GM18517 (cell line): ENCODE results near the gene ANKRD50.

Experiments
- ATAC-seq: cut with Tn5 transposase; IDR thresholded peaks from one replicate; pipeline ENCODE4 v1.9.1; 2021; ENCODE audit warnings: mild to moderate bottlenecking, moderate library complexity; ENCODE audit not compliant: unreplicated experiment

Gene ANKRD50

GRCh38 chr4:124712372-124713184 is at the start of gene ANKRD50:
TSS of gene ANKRD50 (minus strand) at chr4:124712732. CDS start at chr4:124710511, 2,221 bp downstream.
- ATAC-seq: peak; percentile 73

DNA sequence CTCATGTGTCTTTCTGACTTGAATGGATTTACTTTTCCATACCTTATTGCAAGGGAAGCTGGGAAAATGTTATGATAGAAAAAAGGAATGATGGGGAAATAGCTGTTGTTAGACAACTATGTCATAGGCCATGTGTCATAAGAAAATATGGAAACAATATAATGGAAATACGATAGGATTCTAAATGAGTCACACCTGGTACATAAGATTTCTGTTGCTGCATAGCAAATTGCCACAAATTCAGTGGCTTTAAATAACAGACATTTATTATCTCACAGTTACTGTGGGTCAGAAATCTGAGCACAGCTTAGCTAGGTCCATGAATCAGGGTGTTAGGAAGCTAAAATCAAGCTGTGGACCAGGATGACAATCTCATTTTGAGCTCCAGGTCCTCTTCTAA is 44.6 kb upstream of the ANKRD50 start:
- ATAC-seq: no peak

DNA sequence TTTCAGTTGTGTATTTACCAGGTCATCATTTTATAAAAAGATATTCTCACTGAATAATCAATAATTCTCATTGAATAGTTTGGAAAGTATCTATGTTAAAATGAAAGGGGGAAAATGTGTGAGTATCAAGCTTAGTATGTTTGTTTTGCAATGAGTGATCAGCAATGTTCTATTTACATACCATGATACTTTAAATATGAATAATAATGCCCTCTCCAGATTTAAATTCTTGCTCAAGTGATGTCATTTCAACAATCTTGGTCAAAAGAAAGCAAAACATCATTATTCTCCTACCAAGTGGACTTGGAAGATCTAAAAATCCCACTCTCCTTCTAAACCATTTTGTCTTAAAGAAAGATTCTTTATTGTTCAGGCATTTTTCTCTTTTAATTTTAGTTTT is 42.1 kb upstream of the ANKRD50 start:
- ATAC-seq: no peak

DNA sequence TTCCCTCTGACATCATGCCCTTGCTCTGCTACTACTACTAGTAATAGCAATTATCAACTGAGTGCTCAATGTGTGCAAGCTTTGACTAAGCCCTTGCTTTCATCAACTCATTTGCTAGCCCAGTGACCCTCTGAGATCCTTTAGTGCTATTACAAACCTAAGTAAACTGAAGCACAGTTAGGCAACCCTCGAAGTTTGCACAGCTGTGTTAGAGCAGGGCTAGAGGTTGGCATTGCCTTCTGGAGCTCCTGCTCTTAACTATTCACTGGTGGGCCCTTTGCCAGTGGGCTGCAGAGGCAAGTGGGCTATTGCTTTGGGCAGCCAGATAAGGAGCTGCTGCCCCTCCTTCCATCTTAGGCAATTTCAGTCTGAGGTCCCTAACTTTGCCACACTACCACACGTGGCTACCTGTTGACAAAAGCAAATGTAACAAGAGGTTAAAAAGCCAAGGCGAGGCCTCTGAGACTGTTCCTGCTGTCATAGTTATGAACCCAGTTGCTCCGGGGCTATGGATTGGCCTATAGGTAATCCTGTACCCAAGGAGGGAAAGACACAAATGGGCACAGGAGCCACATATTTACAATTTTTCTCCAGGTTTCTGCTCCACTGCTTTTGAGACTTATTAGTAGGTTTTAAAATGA is 41.5 kb upstream of the ANKRD50 start:
- ATAC-seq: no peak

GRCh38 chr4:124749421-124749820 is 36.9 kb upstream of the ANKRD50 start:
- ATAC-seq: no peak

DNA sequence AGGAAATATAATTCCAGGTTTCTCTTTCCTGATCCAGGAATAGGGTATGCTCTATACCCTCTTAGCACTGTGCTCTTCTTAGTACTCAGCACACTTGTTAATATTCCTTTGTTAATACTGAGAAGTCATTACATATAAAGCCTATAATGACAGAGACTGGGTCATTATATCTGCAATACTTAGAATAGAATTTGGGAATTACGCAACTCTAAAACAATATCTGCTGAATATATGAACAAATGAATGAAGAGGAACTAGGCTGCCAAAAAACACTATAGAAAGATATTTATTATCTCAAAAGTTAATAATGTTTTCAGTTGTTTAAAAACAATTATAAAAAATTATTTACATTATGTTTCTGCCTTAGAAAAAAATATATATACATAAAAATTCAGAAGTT is 36.4 kb upstream of the ANKRD50 start:
- ATAC-seq: no peak

GRCh38 chr4:124745985-124746801 is 33.7 kb upstream of the ANKRD50 start:
- ATAC-seq: no peak

DNA sequence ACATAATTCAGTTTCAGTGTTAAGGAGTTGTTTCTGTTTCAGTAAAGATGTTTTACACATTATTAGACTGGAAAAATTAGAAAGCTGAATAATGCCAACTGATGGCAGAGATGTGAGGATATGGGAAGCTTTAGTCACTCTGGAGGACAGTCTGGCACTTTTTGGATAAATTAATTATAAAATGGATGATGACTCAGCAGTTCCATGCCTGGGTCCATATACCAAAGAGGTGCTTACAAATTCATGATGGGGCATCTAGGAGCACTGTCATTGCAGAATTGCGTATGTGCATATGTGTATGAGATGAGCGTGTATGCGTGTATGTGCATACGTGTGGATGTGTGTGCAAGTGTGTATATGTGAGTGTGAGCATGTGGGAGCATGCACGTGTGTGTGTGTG is 31.2 kb upstream of the ANKRD50 start:
- ATAC-seq: no peak

DNA sequence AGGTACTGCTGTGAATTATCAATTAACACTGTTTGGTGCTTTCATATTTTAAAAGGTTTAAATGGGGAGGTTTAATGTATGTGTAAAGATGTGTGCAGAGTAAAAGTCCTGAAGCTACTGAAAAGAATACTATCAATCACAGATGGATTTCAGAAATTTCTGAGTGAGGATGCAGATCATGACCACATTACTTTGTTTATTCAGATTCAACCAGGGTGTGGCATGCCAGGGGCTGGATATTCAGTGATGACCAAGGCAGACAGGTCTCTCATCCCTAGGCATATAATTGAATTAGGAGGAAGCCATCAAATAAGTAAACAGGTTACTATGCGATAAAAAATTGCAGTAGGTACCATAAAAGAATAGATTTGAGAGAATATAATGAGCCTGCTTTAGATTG is 28.0 kb upstream of the ANKRD50 start:
- no peak for ATAC-seq

DNA sequence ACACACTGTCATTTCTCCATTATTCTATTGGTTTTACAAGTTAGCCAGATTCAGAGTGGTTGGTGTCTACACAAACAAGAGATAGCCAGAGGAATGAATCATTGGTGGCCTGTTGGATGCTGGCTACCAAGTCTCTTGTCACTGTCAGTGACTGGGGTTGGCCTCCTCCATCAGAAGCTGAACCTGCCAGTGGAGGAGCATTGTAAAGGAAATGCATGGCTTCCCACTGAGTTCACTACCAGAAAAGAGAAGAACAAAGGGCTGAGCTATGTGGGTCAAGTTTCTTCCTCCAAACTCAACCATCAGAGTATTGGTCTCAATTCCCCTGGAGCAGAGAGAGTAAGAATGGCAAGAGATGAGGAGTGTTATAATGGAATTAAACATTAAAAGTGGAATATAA is 26.5 kb upstream of the ANKRD50 start:
- ATAC-seq: no peak

GRCh38 chr4:124737619-124738018 is 25.1 kb upstream of the ANKRD50 start:
- no peak for ATAC-seq

DNA sequence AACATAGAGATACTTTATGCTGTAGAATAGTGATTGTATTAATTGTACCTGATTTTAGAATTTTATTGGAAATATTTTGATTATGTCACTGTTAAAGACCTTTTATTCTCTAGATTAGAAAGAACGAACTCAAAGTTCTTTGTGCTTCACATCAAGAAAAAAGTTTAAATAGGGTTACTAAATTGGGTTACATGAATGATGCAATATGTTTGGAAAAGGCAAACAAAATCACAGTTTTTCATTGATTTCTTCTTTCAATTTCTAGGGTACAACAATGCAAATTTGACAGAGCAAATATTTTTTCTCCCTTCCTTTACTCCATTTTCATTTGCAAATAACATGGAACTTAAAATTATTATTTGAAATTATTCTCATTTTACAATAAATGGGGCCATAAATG is 24.0 kb upstream of the ANKRD50 start:
- ATAC-seq: no peak

- no peak for ATAC-seq
These were observed 14.9 kb upstream of the ANKRD50 start for GRCh38 chr4:124727331-124727890.

DNA sequence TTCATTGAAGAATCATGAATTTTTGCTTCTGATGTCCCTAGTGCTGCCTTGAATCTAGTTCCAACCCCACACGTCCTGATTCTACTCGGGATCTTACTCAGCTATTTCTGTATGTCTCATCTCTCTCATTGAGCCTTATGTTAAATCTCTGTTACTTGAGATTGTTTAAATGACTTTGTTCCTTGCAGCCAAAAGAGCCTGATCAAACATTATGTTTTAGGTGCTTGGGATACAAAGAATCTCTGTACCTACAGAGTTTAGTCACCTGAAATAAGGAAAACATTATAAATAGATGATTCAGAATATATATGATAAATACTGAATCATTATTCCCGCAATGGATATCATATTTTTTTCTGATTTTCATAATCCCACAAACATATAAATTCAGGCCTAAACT is 13.7 kb upstream of the ANKRD50 start:
- no peak for ATAC-seq

- ATAC-seq: no peak
These were observed 9.5 kb upstream of the ANKRD50 start for GRCh38 chr4:124722071-124722470.

- ATAC-seq: no peak
These were observed 4.6 kb upstream of the ANKRD50 start for GRCh38 chr4:124717101-124717500.

GRCh38 chr4:124713185-124713592 is 657 bp upstream of the ANKRD50 start:
- peak; percentile 38 for ATAC-seq

DNA sequence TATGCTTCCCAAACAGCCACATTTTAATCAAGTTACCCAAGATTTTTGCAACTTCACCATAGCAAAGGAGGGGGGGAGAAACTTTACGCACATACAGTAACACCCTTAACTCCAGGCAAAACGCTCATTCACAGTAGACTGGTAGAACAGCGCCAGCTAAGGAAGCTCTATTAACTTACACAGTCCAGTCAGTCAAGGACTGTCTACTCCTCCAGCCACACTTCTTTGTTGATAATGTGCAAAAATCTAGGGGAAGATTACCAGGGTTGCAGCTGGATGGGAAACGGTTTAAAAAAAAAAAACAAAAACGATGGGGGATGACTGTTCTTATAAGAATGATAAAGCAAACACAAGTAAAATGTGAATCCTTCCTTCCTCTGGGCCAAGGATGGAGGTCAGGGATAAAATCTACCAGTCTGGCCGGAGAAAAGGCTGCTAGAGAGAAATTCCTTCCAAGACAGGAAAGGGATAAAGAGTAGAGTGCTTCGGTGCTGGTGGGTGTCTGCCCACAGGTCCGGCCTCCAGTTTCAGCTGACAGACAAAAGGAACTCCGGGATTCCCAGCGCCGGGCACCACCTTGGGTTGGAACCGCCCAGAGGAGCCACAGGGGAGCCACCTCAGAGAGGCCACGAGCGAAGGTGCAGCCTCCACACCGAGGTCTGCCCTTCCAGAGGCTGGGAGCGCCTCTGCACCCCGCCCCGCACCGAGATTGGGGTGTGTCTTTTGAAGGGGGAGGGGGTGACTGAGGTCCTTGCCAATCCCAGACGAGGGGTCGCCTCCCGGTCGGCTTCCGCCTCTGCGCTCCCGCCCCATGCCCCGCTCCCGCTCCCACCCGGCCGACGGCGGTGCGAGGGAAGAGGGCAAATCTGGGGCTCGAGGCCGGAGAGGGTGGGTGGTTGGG is 811 bp downstream of the ANKRD50 start:
- peak; percentile 34 for ATAC-seq

DNA sequence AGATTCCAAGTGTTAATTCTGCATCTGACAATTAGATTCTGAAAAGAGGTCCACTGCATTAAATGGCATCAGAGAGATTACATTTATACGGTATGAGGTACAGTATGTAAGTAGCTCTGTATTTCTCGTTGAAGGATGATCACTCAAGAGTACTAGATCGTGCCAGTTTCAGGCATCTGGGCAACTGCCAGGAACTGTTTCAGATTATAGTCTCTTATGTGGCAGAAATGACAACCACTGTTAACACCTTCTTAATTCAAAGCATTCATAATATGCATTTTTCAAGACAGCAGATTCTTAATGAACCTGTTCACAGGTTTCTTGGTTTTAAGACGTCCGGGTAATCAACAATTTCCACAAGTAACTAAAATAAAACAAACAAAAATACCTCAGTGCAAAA is 1.6 kb downstream of the ANKRD50 start:
- no peak for ATAC-seq

GRCh38 chr4:124710015-124710741 is 2.4 kb downstream of the ANKRD50 start:
- ATAC-seq: no peak
